Neural progenitor cell (in vitro differentiated cells): ENCODE data around the gene HSPA12A. TPM values are rescaled to one million over a fixed set of nuclear protein-coding genes. Genes with fewer than 3 reads are reported as not detected.
A peak's percentile ranks its signal among the peaks of the same experiment; 100 is the strongest.

Source experiments
- DNase-seq: peaks from one replicate; pipeline ENCODE4 v3.0.0-alpha.2; 2016; ENCODE audit warnings: low spot score
- H2AFZ ChIP-seq: fragments of 200-600 bp; sonication (generic); replicated peaks from 2 replicates; pipeline ENCODE4 v1.6.1; 2016; ENCODE audit warnings: antibody characterized with exemption
- H3F3A ChIP-seq: fragments of 200-600 bp; sonication (generic); 2 replicates; pipeline ENCODE4 v1.6.1; 2016; ENCODE audit warnings: antibody characterized with exemption, low read depth
- H3K27ac ChIP-seq: fragments of 200-600 bp; sonication (generic); 2 replicates; pipeline ENCODE4 v1.5.1; 2016; ENCODE audit warnings: mild to moderate bottlenecking
- H3K27me3 ChIP-seq: fragments of 200-600 bp; sonication (generic); 2 replicates; pipeline ENCODE4 v1.6.1; 2016; ENCODE audit warnings: mild to moderate bottlenecking, moderate library complexity
- H3K36me3 ChIP-seq: fragments of 200-600 bp; sonication (generic); 2 replicates; pipeline ENCODE4 v1.5.1; 2016
- H3K4me1 ChIP-seq: fragments of 200-600 bp; sonication (generic); 2 replicates; pipeline ENCODE4 v1.6.1; 2016; ENCODE audit warnings: mixed run types
- H3K4me2 ChIP-seq: fragments of 200-600 bp; sonication (generic); 2 replicates; pipeline ENCODE4 v1.6.1; 2016
- H3K4me3 ChIP-seq: fragments of 200-600 bp; sonication (generic); 2 replicates; pipeline ENCODE4 v1.5.1; 2016
- H3K79me2 ChIP-seq: fragments of 200-600 bp; sonication (generic); 2 replicates; pipeline ENCODE4 v1.6.1; 2016; ENCODE audit warnings: low read depth
- H3K9ac ChIP-seq: fragments of 200-600 bp; sonication (generic); 2 replicates; pipeline ENCODE4 v1.6.1; 2016
- H3K9me3 ChIP-seq: fragments of 200-600 bp; sonication (generic); 2 replicates; pipeline ENCODE4 v1.5.1; 2016; ENCODE audit warnings: low read depth
- H4K20me1 ChIP-seq: fragments of 200-600 bp; sonication (generic); 2 replicates; pipeline ENCODE4 v1.6.1; 2016; ENCODE audit warnings: low read depth
- H3K27ac Mint-ChIP-seq: 3 replicates; pipeline ENCODE4 v1.8.0; 2021; ENCODE audit warnings: mixed read lengths
- H3K27me3 Mint-ChIP-seq: 2 replicates; pipeline ENCODE4 v1.8.0; 2022; ENCODE audit warnings: low read depth, mild to moderate bottlenecking, inconsistent platforms, moderate library complexity, mixed read lengths; ENCODE audit not compliant: insufficient read depth
- H3K36me3 Mint-ChIP-seq: 3 replicates; pipeline ENCODE4 v1.8.0; 2021; ENCODE audit warnings: mixed read lengths
- H3K4me1 Mint-ChIP-seq: 3 replicates; pipeline ENCODE4 v1.8.0; 2021; ENCODE audit warnings: mixed read lengths
- H3K4me3 Mint-ChIP-seq: 3 replicates; pipeline ENCODE4 v1.8.0; 2021; ENCODE audit warnings: mild to moderate bottlenecking, moderate library complexity, mixed read lengths
- H3K9me3 Mint-ChIP-seq: 3 replicates; pipeline ENCODE4 v1.8.0; 2020; ENCODE audit warnings: mixed read lengths
- EZH2 ChIP-seq: fragments of 200-600 bp; sonication (generic); IDR thresholded peaks from 2 replicates; pipeline ENCODE4 v1.6.1; 2017; ENCODE audit warnings: antibody characterized with exemption, mild to moderate bottlenecking, moderate library complexity
- EZH2phosphoT487 ChIP-seq: fragments of 200-600 bp; sonication (generic); IDR thresholded peaks from 2 replicates; pipeline ENCODE4 v1.6.1; 2017; ENCODE audit warnings: antibody characterized with exemption
- total RNA-seq: library from RNA; depleted of rRNA; stranded (reverse); fragments of >200 nt; gene quantifications from 2 replicates; pipeline ENCODE4 v1.2.3, GENCODE V29; 2015; ENCODE audit warnings: low replicate concordance
- TF ChIP-seq, protein P1 (sequence below): fragments of 200-600 bp; sonication (generic); IDR thresholded peaks from 2 replicates; pipeline ENCODE4 v1.5.1; 2017; ENCODE audit warnings: antibody characterized with exemption, mild to moderate bottlenecking

HSPA12A gene
- total RNA-seq, 1 donor from 2014 or later = 5.6 TPM

- H3K4me3 ChIP-seq = no peak overlapping the region
These were observed 45.4 kb downstream of the HSPA12A start for GRCh38 chr10:116696919-116697318.

DNA sequence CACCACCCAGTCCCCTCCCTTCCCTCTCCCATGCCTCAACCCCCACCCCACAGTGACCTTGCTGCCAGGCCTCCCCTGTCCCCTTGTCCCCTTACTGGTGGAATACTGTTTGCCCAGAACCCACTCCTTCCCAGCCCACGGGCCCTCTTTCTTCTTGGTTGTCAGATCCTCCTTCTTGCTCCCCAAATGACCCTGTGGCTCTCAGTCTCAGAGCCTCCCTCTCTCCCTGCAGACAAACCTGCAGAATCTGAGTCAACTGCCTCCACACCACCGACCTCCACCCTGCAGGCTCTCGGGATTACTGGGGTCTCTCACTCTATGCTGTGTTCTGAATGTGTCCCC is 47.5 kb downstream of the HSPA12A start:
- H3K36me3 Mint-ChIP-seq = no peaks in the 10 kb centered on the region
- peaks cover 4% of the 10 kb centered on the region for H3F3A ChIP-seq
- no peak for DNase-seq
- H3K9me3 ChIP-seq = no peaks in the 10 kb centered on the region
- H3K36me3 ChIP-seq = no peaks in the 10 kb centered on the region
- H4K20me1 ChIP-seq = no peaks in the 10 kb centered on the region
- H3K9ac ChIP-seq = no peak overlapping the region
- TF ChIP-seq EZH2 (no peak), EZH2phosphoT487 (no peak)
- TF ChIP-seq, protein P1, sequence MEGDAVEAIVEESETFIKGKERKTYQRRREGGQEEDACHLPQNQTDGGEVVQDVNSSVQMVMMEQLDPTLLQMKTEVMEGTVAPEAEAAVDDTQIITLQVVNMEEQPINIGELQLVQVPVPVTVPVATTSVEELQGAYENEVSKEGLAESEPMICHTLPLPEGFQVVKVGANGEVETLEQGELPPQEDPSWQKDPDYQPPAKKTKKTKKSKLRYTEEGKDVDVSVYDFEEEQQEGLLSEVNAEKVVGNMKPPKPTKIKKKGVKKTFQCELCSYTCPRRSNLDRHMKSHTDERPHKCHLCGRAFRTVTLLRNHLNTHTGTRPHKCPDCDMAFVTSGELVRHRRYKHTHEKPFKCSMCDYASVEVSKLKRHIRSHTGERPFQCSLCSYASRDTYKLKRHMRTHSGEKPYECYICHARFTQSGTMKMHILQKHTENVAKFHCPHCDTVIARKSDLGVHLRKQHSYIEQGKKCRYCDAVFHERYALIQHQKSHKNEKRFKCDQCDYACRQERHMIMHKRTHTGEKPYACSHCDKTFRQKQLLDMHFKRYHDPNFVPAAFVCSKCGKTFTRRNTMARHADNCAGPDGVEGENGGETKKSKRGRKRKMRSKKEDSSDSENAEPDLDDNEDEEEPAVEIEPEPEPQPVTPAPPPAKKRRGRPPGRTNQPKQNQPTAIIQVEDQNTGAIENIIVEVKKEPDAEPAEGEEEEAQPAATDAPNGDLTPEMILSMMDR = no peak
- peaks cover 2% of the 10 kb centered on the region for H3K9me3 Mint-ChIP-seq
- H2AFZ ChIP-seq = no peak overlapping the region
- no peaks in the 10 kb centered on the region for H3K79me2 ChIP-seq
- no peak overlapping the region for H3K4me3 Mint-ChIP-seq
- H3K4me1 ChIP-seq = peaks cover 18% of the 10 kb centered on the region
- H3K4me1 Mint-ChIP-seq = peaks cover 41% of the 10 kb centered on the region
- H3K27ac Mint-ChIP-seq = peak overlapping the region; percentile 22
- H3K4me3 ChIP-seq = no peak overlapping the region
- H3K27me3 Mint-ChIP-seq = peaks cover 8% of the 10 kb centered on the region
- peak overlapping the region; percentile 27 for H3K4me2 ChIP-seq
- no peak overlapping the region for H3K27ac ChIP-seq
- peaks cover 12% of the 10 kb centered on the region for H3K27me3 ChIP-seq

More at GRCh38 chr10:116696919-116697318, 45.4 kb downstream of the HSPA12A start:
- no peaks in the 10 kb centered on the region for H4K20me1 ChIP-seq
- Mint-ChIP-seq H3K4me3 (no peak overlapping the region), H3K4me1 (peaks cover 28% of the 10 kb centered on the region), H3K27me3 (no peaks in the 10 kb centered on the region), H3K36me3 (no peaks in the 10 kb centered on the region), H3K27ac (no peak overlapping the region), H3K9me3 (peaks cover 2% of the 10 kb centered on the region)
- H3F3A ChIP-seq = peaks cover 4% of the 10 kb centered on the region
- no peak overlapping the region for H3K27ac ChIP-seq
- H3K9ac ChIP-seq = no peak overlapping the region
- peaks cover 22% of the 10 kb centered on the region for H3K4me1 ChIP-seq
- H3K27me3 ChIP-seq = peaks cover 12% of the 10 kb centered on the region
- DNase-seq = no peak
- H3K36me3 ChIP-seq = no peaks in the 10 kb centered on the region
- no peaks in the 10 kb centered on the region for H3K79me2 ChIP-seq
- H3K4me2 ChIP-seq = no peak overlapping the region
- TF ChIP-seq EZH2phosphoT487 = no peak
- TF ChIP-seq EZH2 = no peak
- TF ChIP-seq, protein P1 = no peak
- H2AFZ ChIP-seq = no peak overlapping the region
- no peaks in the 10 kb centered on the region for H3K9me3 ChIP-seq

DNA sequence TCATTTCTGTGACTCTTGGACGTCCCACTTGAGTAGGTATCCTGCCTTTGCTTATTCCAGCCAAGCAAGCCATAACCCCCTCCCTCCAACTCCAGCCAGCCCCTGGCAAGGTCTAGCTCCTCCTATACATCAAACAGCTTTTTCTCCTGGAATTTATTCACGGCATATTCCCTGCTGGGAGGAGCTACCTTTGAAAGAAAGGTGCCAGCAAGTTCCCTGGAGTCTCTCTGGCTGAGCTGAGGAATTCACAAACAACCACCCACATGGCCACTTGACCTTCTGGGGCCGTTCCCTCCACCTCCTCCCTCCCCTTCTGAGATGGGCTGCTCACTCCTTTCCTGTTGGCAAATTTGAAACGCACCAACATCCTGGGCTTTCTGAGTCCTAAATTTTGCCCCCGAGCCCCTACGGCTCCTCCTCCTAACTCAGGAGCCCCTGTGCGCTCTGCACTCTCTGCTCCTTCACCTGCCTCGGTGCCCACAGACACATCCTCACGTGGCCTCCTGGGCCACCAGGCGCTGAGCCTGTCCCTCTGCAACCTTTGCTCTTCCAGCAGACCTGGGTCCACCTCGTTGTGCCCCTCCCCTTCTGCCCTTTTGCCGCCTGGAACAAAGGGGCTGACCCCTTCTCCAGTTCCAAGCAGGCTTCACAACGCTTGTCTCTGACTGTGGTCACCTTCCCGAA is 48.0 kb downstream of the HSPA12A start:
- Histone ChIP-seq H3K4me1 (peaks cover 13% of the 10 kb centered on the region), H3F3A (no peaks in the 10 kb centered on the region), H3K4me3 (no peak overlapping the region), H3K9me3 (no peaks in the 10 kb centered on the region), H3K79me2 (no peaks in the 10 kb centered on the region), H3K4me2 (peak overlapping the region; percentile 27), H3K27ac (no peak overlapping the region), H3K27me3 (peaks cover 12% of the 10 kb centered on the region), H3K36me3 (no peaks in the 10 kb centered on the region), H4K20me1 (no peaks in the 10 kb centered on the region), H2AFZ (no peak overlapping the region), H3K9ac (no peak overlapping the region)
- H3K9me3 Mint-ChIP-seq = peaks cover 2% of the 10 kb centered on the region
- TF ChIP-seq, protein P1 = no peak
- TF ChIP-seq EZH2phosphoT487 (no peak), EZH2 (no peak)
- H3K4me3 Mint-ChIP-seq = no peak overlapping the region
- peak overlapping the region; percentile 22 for H3K27ac Mint-ChIP-seq
- DNase-seq = peak; percentile 13
- H3K36me3 Mint-ChIP-seq = no peaks in the 10 kb centered on the region
- peaks cover 8% of the 10 kb centered on the region for H3K27me3 Mint-ChIP-seq
- peaks cover 37% of the 10 kb centered on the region for H3K4me1 Mint-ChIP-seq
